VCaP (cell line): ENCODE results near the gene ECI2.
"Not testable (repeated sequence)": the region's sequence is repeated elsewhere in the genome, so short reads cannot be mapped to it uniquely, and the experiment has no call there.

ENCODE experiments used
- H3K27ac ChIP-seq: fragments of 450-650 bp; 2 replicates; pipeline ENCODE4 v1.5.1; 2017
- TF ChIP-seq, protein P1 (sequence below): fragments of 450-650 bp; conservative IDR thresholded peaks from 2 replicates; pipeline ENCODE4 v1.5.1; 2017; ENCODE audit warnings: mild to moderate bottlenecking, moderate library complexity

ECI2 gene

DNA sequence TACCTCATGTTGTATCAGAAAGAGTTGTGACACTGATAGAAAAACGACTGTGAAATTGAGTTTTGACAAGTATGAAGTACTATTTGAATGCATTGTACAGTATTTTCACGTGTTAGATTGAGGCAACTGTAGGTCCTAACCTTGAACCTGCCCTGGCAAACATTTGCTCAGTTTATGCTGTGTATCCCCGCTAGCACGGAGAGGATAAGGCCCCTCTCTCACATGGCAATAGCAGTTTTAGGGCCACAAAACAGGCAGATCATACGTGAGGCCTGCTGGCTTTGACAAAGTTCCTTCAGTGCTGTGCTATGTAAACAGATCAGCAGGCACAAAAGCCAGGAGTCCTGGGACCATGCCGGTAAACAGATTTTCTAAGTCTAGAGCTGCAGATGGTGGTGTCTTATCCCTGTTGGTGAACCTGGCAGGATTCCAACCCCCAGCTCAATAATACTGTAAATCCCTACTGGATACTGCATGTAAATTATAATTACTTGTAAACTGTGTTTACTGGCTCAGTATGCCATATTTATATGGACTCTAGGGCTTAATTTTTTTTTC, 32.6 kb downstream of the ECI2 start:
- H3K27ac ChIP-seq, result peak overlapping the region; percentile 64
- TF ChIP-seq, protein P1, sequence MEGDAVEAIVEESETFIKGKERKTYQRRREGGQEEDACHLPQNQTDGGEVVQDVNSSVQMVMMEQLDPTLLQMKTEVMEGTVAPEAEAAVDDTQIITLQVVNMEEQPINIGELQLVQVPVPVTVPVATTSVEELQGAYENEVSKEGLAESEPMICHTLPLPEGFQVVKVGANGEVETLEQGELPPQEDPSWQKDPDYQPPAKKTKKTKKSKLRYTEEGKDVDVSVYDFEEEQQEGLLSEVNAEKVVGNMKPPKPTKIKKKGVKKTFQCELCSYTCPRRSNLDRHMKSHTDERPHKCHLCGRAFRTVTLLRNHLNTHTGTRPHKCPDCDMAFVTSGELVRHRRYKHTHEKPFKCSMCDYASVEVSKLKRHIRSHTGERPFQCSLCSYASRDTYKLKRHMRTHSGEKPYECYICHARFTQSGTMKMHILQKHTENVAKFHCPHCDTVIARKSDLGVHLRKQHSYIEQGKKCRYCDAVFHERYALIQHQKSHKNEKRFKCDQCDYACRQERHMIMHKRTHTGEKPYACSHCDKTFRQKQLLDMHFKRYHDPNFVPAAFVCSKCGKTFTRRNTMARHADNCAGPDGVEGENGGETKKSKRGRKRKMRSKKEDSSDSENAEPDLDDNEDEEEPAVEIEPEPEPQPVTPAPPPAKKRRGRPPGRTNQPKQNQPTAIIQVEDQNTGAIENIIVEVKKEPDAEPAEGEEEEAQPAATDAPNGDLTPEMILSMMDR, result no peak

DNA sequence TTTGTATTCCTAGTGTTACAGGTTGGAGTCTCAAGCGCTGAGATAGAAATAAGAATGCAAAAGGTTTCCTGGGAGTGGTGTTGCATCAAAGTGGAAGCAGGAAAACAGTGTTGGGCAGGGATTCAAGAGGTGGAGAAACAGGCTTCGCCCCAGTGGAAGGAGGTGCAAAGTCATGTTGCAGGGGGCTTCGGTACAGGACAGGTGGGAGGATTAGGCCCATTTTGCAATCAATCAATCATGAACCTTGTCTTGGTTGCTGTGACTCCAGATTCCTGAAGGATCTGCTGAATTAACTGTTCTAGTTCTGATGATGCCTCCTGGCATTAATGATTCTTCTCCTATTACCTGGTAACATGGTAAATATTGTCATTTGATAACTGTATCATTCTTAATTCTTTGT, 34.1 kb downstream of the ECI2 start:
- TF ChIP-seq, protein P1, result no peak
- H3K27ac ChIP-seq, result no peak overlapping the region

- TF ChIP-seq, protein P1, result no peak
- no peak overlapping the region for H3K27ac ChIP-seq
Measured at GRCh38 chr6:4100655-4101054, 34.7 kb downstream of the ECI2 start.

DNA sequence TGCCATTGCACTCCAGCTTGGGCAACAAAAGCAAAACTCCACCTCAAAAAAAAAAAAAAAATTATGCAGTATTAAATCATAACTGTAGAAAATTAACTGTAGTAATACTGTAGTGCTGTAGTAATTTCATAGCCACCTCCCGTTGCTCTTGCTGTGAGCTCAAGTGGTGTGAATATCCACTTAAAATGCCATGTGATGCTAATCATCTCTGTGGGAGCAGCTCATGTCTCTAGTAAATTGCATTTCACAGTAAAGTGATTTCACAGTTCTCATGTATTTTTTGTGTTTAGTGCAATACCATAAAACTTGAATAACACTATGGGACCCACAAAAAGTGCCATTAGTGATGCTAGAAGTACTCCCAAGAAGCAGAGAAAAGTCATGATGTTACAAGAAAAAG, 42.1 kb downstream of the ECI2 start:
- no peak overlapping the region for H3K27ac ChIP-seq
- TF ChIP-seq, protein P1, result no peak

DNA sequence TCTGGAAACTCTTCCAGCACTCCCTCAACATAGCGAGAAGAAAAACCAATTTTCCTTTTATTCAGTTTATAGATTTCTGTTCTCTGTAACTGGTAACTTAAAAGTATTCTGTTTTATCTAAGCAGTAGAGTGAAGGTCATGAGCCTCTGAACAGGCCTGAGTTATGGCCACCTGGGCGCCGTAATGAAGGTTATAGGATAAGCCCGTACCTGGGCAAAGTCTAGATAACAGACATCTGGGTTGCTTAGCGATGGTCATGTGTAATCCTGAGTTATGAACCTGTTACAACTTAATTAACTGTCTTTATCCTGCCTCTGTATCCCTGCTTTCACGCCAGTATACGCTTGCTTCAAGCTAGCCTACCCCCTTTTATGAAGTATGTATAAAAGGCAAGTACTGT, 43.4 kb downstream of the ECI2 start:
- no peak overlapping the region for H3K27ac ChIP-seq
- TF ChIP-seq, protein P1, result no peak

DNA sequence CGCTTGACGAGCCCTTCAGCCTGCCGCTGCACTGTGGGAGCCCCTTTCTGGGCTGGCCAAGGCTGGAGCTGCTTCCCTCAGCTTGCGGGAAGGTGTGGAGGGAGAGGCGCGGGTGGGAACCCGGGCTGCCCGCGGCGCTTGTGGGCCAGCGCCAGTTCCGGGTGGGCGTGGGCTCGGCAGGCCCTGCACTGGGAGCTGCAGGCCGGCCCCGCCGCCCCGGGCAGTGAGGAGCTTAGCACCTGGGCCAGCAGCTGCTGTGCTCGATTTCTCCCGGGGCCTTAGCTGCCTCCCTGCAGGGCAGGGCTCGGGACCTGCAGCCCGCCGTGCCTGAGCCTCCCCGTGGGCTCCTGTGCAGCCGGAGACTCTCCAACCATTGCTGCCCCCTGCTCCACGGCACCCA, 45.3 kb downstream of the ECI2 start:
- not testable (repeated sequence) for H3K27ac ChIP-seq

GRCh38 chr6:4088704-4089103, 46.7 kb downstream of the ECI2 start:
- TF ChIP-seq, protein P1, result no peak
- no peak overlapping the region for H3K27ac ChIP-seq

- no peak overlapping the region for H3K27ac ChIP-seq
- TF ChIP-seq, protein P1, result no peak
Measured at GRCh38 chr6:4085332-4085700, 50.1 kb downstream of the ECI2 start.
